ENCODE data around the gene ENDOV. TPM values are rescaled to one million over a fixed set of nuclear protein-coding genes. Genes with fewer than 3 reads are reported as not detected.

ENDOV gene
- total RNA-seq, 1 experiment from 2014 or later, result 45.6 TPM

- no peak for TF ChIP-seq REST (IDR thresholded peaks at IDR 0.05; ENCODE audit: low read depth)
- TF ChIP-seq POLR2AphosphoS5 (IDR thresholded peaks at IDR 0.05; ENCODE audit: low read depth, low read length), result no peak
- no peak for TF ChIP-seq SIN3A (IDR thresholded peaks at IDR 0.05; ENCODE audit: low read depth)
- TF ChIP-seq SP1 (IDR thresholded peaks at IDR 0.05; ENCODE audit: low read depth), result no peak
- no peak for TF ChIP-seq JUND (IDR thresholded peaks at IDR 0.05)
- no peak for TF ChIP-seq CBX3 (IDR thresholded peaks at IDR 0.05; ENCODE audit: low read depth)
- TF ChIP-seq POLR2A (IDR thresholded peaks at IDR 0.05; ENCODE audit: borderline replicate concordance, extremely low read depth, insufficient read depth, insufficient read length), result no peak
- TF ChIP-seq SRF (IDR thresholded peaks at IDR 0.05; ENCODE audit: low read depth), result no peak
- TF ChIP-seq FOSL1 (IDR thresholded peaks at IDR 0.05; ENCODE audit: low read depth), result no peak
- no peak for TF ChIP-seq ELF1 (IDR thresholded peaks at IDR 0.05; ENCODE audit: borderline replicate concordance, low read depth)
- no peak for TF ChIP-seq YY1 (IDR thresholded peaks at IDR 0.05; ENCODE audit: extremely low read depth, insufficient replicate concordance, low read depth, low read length)
- no peak for TF ChIP-seq TCF7L2 (IDR thresholded peaks at IDR 0.05; ENCODE audit: borderline replicate concordance, extremely low read depth, insufficient read depth, insufficient read length)
- TF ChIP-seq EGR1 (IDR thresholded peaks at IDR 0.05; ENCODE audit: low read depth), result no peak
- no peak for TF ChIP-seq ZNF274 (IDR thresholded peaks at IDR 0.05; ENCODE audit: low read depth, low read length)
- TF ChIP-seq MAX (IDR thresholded peaks at IDR 0.05), result no peak
Observed at GRCh38 chr17:80388601-80389000, 26.4 kb upstream of the ENDOV start (continued).

All from HCT116 (cell line).